H54 (cell line): ENCODE data around the gene PPY.
"Not testable (repeated sequence)": the region's sequence is repeated elsewhere in the genome, so short reads cannot be mapped to it uniquely, and the experiment has no call there.

Source experiments
- DNase-seq: peaks from one replicate; pipeline ENCODE4 v3.0.0; 2011; ENCODE audit warnings: low spot score, mixed read lengths; ENCODE audit not compliant: insufficient read length
- FAIRE-seq: peaks from 3 replicates; lab custom pipeline; 2011; peaks lifted over from hg19 to GRCh38; lab: Jason Lieb, UNC
- POLR2A ChIP-seq: IDR thresholded peaks from 2 replicates; pipeline ENCODE4 v1.6.1; 2011; ENCODE audit warnings: low read depth, mild to moderate bottlenecking, low read length

PPY gene

DNA sequence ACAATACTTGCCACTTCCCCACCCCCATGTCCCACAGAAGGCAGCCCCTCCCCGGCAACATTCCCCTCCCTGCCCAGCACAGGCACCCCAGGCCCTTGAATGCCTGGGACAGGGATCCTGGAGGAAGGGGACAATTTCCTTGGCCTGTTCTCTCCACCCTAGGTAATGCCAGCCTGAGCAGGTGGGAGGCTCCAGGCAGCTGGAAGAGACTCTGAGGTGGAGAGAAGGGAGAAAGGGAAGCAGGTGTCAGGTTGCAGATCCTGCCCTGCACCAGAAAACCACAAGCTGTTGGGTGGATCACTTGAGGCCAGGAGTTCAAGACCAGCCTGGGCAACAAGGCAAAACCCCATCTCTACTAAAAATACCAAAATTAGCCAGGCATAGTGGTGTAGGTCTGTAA, 43.8 kb downstream of the PPY start:
- TF ChIP-seq POLR2A = no peak
- DNase-seq (no peak), FAIRE-seq (no peak)

DNA sequence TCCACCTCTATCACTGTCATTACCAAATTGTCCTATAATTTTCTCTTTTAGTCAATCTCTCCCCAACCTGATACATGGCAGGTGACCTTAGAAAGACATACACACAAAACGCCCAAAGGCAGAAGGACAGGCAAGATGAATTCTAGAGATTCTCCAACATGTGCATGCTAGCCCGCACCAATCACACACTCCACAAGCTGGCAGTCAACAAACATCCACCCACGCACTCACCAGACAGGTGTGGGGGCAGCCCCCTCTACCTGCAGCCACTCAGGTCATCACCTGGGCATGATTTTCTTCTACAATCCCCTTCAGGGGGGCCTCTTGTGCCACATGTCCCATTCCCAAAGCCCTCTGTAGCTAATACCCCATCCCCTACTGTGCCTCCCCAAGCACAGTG, 44.4 kb downstream of the PPY start:
- FAIRE-seq (no peak), DNase-seq (no peak)
- no peak for TF ChIP-seq POLR2A

DNA sequence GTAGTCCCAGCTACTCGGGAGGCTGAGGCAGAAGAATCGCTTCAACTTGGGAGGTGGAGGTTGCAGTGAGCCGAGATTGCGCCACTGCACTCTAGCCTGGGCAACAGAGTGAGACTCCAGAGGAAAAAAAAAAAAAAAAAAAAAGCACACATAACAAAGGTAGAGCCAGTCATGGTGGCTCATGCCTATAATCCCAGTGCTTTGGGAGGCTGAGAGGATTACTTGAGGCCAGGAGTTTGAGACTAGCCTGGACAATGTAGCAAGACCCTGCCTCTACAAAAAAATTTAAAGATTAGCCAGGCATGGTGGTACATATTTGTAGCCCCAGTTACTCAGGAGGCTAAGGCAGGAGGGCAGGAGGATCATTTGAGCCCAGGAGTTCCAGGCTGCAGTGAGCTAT, 47.8 kb downstream of the PPY start:
- not testable (repeated sequence) for FAIRE-seq, DNase-seq

- DNase-seq (no peak), FAIRE-seq (no peak)
- TF ChIP-seq POLR2A = no peak
Measured at GRCh38 chr17:43892647-43892952, 49.7 kb downstream of the PPY start.

- FAIRE-seq = no peak
- no peak for TF ChIP-seq POLR2A
- no peak for DNase-seq
Measured at GRCh38 chr17:43891851-43892646, 50.2 kb downstream of the PPY start.
